RCC 7860 (cell line): Measurements from ENCODE around the gene HOXC11.

Source experiments
- DNase-seq: peaks from one replicate; pipeline ENCODE4 v3.0.0-alpha.2; 2015; ENCODE audit warnings: low spot score
- FAIRE-seq: peaks from 2 replicates; lab custom pipeline; 2012; peaks lifted over from hg19 to GRCh38; lab: Jason Lieb, UNC

HOXC11 gene

GRCh38 chr12:54019091-54019811 lies 46.3 kb downstream of the HOXC11 start:
- no peak for DNase-seq
- no peak for FAIRE-seq

DNA sequence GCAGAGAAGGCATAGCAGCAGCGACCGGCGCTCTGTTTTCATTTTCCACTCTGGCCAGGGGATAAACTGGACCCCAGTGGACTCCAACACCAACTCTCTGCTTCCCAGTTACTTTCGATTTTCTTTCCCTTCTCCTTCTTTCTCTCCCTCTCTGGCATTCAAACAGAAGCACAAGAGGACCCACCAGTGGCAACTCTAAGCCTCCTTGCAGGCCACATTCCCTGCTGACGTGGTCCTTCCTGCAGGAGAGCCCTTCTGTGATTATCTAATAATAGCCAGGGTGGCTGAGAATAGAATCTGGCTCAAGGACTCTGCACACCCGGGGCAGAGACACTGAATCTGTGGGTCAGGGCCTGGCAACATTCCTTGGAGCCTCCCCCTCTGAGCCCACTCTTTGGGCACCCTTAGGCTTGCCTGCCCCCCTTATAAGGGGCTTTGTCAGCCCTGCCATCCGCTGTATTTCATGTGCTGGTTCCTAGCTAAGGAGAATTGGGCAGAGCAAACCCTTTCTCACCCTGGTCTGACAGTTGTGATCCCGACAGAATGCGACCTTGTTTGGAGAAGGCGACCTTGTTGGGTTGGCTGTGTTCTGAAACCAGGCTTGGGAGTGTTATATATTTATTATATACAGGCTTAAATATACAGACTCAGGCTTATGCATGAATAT lies 47.1 kb downstream of the HOXC11 start:
- FAIRE-seq (no peak), DNase-seq (peak; percentile 20)

DNA sequence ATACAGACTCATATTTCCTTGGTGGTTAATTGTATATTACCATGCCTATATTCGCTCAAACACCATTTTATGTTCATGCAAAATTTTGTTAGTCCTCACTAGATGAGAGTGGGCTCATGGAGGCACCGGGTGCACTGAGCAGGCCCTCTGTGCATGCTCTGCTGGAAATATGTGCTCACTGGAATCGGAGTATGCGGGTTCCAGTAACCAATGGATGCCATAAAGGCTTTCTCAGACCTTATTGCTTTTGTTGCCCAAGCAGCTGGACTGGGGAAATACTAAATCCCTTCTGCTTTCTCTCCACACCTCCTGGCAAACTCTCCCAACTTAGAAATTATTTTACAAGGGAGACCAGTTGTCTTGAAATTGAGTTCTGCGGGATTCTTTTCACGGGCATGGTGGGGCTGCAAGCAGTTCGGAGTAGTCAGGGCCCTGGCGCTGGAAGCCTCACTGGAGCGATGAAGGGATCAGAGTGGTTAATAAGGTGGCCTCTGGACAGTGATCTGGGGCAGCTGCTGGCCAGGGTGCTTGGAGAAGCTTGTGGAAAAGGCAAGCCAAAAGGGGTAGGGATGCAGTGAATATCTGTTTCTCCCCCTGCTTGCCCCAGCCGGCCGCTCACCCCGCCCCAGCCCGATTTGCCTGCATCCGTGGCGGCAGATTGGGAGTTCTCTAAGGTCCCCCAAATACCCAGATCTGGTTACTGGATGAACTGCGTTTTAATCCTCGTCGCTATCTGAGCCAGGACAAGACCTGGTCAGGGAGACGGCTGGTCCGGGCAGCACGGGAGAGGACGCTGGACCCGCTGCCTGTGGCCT lies 47.9 kb downstream of the HOXC11 start:
- DNase-seq (no peak), FAIRE-seq (no peak)

GRCh38 chr12:54021432-54022013 lies 48.6 kb downstream of the HOXC11 start:
- FAIRE-seq (no peak), DNase-seq (no peak)

DNA sequence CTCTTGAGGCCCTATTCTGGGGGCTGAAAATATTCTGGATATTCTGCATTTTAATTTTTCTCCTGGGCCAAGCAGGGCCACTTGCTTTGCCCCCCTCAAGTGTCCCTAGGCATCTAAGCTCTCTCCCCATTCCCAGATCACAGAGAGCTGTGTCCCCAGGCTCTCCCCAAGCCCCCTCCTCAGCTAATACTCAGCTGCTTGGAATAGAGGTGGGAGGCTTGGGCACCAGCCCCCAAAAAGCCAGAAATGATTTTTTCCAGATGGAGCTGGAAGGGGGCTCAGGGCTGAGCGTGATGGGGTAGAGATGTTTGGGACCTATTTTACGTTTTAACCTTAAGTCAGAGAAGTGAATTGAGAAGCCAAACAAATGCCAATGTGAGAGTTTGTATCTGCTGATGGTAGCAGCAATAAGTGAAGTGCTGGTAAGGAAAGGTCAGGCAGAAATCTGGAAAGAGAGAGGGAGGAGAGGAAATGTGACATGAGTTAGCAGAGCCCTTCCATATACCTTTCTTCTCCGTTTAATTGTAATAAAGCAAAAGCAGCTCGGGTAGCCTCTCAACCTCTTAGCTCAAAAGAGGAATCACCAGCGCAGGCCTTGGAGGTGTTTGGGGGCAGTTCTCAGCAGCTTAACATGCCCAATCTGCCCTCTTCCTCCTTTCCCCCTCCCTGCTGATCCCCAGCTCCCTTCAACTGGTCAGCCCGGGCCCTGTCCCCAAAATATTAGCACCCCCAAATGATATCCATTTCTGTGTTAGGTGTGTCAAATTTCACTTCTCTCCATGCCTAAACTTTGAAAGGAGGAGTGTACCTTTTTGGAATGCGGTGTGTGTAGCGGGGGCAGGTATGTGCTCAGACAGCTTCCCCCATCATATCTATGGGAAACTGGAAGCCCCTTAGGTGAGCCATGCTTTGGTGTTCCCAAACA lies 50.3 kb downstream of the HOXC11 start:
- no peak for FAIRE-seq
- DNase-seq = no peak

DNA sequence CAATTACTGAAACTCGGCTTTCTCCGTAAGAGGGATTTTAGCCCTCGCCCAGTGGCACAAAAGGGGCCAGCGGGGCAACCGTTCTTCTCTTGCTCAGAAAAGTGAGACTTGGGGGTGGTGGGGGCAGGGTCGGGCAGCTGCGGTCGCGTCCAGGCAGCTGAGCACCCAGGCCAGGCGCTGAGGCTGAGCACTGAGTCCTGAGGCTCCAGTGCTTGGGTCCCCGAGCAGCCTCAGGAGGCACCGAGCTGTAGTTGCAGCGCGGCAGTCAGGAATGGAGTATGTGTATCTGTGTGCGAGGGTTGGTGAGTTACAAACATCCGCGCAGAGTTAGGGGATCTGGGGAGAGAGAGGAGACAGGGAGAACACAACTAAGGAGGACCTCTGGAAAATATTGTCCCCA lies 51.2 kb downstream of the HOXC11 start:
- DNase-seq (no peak), FAIRE-seq (no peak)

- DNase-seq (no peak), FAIRE-seq (no peak)
Measured at GRCh38 chr12:54024581-54025305, 51.8 kb downstream of the HOXC11 start.

DNA sequence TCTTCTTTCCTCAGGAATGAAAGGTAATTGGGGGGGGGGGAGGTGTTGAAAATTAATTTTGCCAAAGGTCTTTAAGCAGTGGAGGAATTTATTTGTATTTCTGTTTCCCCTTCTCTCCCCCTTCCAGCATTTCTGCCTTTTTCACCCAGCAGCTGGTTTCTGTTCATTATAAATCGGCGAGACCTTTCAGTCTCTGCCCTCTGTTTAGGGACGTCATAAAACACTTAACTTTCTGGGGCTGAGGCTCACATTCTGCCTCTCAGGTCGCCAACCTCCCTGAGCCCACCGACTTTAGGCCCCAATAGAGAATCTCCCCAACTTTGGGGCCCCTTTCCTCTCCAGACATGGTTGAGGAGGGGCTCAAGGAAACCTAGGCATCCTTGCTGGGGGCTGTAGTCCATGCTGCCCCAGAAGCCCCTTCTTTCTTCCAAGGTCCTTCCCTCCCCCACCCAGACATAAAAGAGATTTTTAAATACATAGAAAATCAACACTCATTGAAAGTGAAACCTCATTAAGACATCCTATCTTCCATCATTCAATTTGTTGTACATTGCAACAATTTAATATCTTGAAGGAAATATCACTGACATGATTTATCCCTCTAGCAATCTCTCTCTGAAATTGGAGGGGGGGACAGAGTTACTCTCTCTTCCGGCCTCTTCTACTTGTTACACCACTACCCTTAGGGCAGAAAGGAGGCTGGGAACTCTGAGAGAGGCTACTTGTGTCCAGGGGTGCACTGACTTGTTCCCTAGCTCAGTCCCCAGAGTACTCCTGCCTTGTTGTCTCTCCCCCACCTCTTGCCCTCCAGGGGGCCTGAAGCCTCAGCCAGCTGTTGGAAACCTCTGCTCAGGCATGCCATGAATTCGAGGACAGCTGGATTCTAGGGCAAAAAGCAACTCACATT lies 52.8 kb downstream of the HOXC11 start:
- no peak for DNase-seq
- FAIRE-seq = no peak

DNA sequence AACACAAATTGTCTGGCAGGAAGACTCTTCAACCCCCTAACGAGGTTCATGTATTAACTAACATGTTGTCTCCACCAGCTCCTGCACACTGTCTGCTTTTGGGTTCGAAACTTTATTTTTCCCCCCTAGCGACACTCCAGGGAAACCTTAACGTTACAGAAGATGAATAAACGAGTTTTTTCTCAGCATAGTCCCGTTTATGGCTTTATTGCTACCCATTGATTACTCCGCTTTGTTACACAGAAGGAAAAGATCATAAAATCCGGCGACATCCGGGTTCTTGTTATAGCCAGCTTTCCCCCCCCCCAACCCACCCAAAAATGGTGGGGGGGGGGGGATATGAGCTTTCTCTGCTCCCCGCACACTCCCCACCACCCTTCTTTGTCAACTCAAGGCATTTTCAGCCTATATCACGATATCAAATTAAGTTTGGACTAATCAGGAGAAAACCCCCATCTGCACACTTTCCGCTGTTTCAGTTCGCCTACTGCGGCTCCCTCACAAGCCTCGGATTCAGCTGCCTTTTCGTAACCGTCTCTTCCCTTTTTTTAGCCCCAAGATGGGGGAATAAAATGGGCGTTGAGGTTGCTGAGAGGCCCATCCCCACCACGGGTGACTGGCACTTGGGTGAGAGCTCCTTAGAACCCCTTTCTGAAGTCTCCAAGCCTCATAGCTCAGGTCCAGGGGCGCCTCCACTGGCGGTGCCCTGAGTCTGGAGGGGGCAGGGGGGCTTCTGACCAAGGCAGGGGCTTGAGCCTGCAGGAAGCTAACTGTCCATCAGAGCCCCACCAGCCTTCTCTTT lies 53.9 kb downstream of the HOXC11 start:
- no peak for DNase-seq
- FAIRE-seq = no peak
